HG03139 (cell line): ENCODE measurements around the gene ERC2.

Experiments used
- ATAC-seq: cut with Tn5 transposase; IDR thresholded peaks from one replicate; pipeline ENCODE4 v1.9.1; 2021; ENCODE audit not compliant: unreplicated experiment

ERC2 gene

DNA sequence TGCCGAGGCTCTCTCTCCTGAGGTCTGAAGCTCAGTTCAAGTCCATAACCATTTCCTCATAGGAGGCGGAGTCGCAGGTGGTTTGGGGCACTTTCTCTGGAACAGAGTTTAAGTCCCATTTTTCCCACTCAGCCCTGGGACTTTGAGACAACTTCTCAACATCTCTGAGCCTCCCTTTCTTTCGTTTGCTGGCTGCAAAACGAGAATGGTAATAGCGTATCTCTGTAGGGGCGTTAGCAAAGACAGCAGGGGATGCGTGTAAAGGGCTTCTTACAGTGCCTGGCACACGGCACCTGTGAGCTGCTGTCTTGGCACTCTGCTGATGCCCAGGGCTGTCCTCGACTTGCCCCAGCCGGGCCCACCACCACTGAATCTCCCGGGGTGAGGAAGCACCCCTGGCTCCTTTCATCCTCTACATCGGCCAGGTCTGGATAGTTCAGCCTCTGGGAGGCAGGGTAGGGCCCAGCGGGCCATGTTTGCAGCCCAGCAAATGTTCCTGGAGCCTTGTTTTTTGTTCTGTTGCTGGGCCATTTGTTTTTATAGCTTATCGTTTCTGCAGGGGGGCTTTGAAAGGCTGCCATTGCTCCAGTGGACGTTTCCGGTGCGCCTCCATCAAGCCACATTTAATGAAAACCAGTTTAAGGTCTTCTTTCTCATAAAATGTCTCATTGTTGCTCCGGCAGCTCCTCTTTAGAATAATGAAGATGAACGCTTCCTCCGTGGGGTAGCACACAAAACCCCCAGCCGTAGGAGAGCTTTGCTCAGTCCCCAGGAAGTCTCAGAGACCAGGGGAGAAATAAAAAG is 921.2 kb downstream of the ERC2 start:
- ATAC-seq: no peak

DNA sequence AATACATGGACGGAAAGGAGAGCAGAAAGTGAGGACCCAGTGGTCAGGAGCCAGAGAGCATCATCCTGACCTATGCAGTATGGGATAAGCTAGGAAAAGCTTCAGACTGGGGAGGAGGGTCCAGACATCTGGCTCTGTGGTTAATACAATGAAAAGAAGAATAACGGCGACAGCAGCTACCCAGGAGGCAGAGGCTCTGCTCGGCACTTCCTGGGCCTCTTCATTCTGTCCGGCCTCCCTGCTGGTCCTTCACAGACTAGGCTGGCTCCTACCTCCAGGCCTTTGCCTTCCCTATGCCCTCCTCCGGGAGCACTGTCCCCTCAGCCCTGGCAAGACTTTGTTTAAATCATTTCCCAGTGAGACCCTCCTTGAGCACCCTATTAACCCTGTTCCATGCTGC is 922.3 kb downstream of the ERC2 start:
- ATAC-seq: no peak

DNA sequence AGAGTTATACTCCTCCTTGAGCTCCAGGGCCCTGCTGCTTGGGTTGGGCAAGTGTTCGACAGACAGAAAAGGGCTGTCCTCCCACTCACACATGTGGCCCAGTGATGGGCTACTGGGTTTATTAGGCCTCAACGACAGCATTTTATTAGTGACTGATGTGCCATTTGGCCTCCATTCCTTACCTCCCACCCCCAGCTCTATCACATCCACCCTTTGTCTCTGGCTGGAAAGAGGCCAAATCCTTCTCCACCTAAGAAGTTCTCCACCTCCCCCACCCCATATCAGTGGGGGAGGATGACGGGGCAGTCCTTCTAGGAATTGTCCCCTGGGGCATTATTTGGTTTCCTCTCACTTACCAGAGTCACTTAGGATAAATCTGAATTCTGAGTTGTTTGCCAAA is 924.0 kb downstream of the ERC2 start:
- no peak for ATAC-seq

- no peak for ATAC-seq
Measured at GRCh38 chr3:55543181-55543614, 925.1 kb downstream of the ERC2 start.

- ATAC-seq: no peak
Measured at GRCh38 chr3:55541456-55541855, 926.8 kb downstream of the ERC2 start.

DNA sequence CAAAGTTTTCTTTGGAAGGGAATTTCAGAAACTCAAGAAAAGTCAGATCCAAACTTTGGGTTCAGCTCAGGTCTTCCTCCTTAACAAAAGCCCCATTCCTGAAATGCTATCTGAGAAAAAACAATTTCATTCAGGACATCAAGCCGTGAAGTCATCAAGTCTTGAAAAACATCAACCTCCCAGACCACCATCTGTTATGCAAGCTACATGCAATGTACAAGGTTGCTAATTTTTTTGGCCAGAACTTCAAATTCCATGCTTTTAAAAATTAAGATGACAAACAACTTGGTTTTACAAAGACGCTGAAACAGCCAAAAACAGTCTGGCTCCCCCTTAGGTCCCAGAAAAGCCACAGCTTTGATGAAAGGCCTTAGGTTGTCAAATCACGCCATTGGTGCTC is 927.3 kb downstream of the ERC2 start:
- ATAC-seq: no peak

GRCh38 chr3:55540579-55540978 is 927.7 kb downstream of the ERC2 start:
- ATAC-seq: no peak

- no peak for ATAC-seq
Measured at GRCh38 chr3:55538158-55538557, 930.1 kb downstream of the ERC2 start.

DNA sequence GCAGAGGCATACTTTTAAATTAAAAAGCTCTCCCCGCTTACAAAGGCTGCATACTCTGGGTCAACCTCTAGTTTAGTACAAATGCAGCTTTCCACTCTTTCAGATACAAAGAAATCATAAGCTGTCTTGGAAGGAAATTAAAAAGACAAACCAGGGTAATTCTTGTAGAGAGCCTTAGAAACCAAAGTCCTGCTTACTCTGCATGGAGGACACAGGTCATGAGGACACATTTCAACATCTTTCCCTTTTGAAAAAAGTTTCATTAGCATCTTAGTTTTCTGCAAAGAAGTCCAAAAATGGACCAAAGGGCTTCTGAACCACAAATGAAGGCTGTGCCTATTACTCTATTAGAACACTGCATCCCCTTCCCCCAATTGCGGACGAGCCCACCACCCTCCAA is 930.7 kb downstream of the ERC2 start:
- no peak for ATAC-seq

- ATAC-seq: no peak
Measured at GRCh38 chr3:55537129-55537528, 931.1 kb downstream of the ERC2 start.

- ATAC-seq: no peak
Measured at GRCh38 chr3:55534876-55535275, 933.4 kb downstream of the ERC2 start.

GRCh38 chr3:55532806-55533205 is 935.5 kb downstream of the ERC2 start:
- ATAC-seq: no peak

- no peak for ATAC-seq
Measured at GRCh38 chr3:55531321-55531720, 936.9 kb downstream of the ERC2 start.

GRCh38 chr3:55527361-55527760 is 940.9 kb downstream of the ERC2 start:
- no peak for ATAC-seq

- ATAC-seq: no peak
Measured at GRCh38 chr3:55526332-55527030, 941.8 kb downstream of the ERC2 start.

GRCh38 chr3:55525436-55525835 is 942.8 kb downstream of the ERC2 start:
- no peak for ATAC-seq

DNA sequence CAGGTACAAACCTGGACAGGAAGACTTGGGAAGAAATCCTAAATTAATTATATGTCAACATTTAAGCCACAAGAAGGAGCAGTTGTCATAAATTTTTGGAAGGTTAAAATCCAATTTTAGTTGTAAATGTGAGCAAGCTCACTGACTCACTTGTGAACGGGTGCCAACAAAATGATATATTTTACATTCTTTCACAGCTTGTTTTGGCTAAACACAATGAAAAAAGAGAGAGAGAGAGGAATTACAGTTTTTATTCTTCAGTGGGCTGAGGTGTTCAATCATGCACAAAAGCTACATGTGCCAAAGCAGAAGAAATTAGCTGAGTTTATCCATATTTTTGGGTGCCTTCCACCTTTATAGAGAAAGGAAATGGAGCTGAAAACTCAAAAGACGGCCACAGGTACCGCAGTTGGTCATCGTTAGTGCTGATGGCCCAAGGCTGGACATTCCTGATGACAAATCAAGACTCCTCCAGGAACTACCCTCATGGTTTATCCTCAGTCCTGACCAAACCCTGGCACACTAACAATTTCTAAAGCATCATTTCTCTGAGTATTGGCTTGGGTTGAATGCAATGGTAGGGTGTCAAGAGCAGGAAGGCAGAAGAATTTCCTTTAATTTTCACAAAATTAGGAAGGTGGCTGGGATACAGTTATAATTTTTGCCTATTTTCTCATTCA is 943.6 kb downstream of the ERC2 start:
- ATAC-seq: no peak

DNA sequence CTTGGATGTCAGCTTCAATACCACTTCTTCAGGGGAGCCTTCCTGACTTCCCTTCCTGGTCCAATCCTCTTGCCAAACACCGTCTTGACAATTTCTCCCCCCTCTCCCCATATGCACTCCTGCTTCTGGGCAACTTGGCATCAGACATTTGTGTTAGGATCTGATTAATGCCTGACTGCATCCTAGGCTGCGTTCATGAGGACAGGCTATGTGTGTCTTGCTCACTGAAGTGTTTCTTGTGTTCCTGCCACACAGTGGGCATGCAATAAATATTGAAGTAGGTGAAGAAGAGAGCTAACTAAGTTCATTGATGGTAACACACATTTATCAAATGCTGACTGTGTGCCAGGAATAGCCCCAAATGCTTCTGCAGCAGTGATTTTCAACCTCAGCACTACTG is 944.8 kb downstream of the ERC2 start:
- no peak for ATAC-seq

DNA sequence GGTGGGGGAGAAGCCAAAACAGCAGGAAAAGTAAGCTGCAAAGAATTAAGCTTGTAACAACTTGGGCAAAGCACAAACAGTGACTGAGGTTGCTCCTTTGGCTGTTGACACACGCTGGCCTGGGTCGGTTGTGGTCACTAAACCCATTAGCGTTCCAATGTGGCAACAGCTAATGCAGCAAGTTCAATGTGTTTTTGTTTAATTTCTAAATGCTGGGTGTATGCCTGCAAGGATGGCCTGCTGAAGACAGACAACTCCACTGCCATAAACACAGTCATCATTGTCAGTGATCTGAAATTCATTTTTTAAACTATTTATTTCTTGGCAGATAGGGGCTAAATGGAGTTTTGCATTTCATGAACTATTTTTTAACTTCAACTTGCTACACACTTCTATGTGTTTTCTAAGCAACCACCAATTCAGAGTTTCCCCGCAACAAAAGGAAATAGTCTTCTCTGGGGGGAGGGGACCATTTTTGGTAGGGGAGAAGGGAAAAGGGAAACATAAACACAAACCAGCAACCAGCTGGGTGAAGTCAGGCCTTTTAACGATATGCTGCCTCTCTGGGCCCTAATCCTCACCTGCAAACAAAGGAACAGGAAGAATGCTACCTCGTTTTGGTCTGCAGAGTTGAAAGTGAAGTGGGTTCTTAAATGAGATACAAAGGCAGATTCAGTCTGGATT is 946.4 kb downstream of the ERC2 start:
- ATAC-seq: no peak

DNA sequence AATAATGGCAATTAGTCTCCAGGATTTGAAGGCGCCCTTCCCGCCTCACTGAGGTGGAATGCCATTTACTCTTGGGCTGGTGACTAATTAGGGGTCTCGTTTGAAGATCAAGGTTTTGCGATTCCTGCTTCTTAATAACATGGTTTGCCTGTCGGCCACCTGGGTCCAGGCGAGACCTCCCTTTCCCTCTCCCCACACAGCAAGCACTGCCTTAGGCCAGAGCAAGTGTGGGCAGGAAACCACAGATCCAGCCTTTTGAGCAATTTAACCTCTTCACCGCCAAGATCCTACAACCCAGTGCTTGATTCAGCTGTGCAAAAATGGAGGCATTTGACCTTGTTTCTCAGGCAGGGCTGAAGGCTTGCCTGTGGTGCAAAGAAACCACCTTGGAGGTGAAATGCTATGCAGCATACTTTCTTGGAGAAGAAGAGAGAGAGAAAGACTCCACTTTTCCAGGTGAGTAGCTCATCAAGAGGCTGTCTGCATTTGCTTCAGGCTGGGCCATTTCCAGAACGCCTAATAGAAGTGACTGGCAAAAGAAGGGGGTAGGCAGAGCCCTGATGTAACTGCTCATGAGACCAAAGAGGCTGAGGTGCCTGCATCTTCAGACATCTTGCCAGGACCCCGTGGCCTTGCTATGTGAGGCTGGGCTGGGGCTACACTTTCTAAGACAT is 947.1 kb downstream of the ERC2 start:
- ATAC-seq: no peak

- no peak for ATAC-seq
Measured at GRCh38 chr3:55519019-55519418, 949.2 kb downstream of the ERC2 start.
